OCI-LY1 (cell line): ENCODE results near the gene FSTL5.

ENCODE experiments used
- H2AFZ ChIP-seq: fragments of 200-600 bp; sonication (generic), shearing (Covaris generic); 2 replicates; pipeline ENCODE4 v1.6.0; 2014; ENCODE audit warnings: antibody characterized with exemption, mild to moderate bottlenecking, low read length
- H3F3A ChIP-seq: fragments of 200-600 bp; sonication (generic), shearing (Covaris generic); 2 replicates; pipeline ENCODE4 v1.6.0; 2014; ENCODE audit warnings: mild to moderate bottlenecking, antibody characterized with exemption, low read length, moderate library complexity; ENCODE audit not compliant: insufficient read depth
- H3K27ac ChIP-seq: fragments of 200-600 bp; sonication (generic); 2 replicates; pipeline ENCODE4 v1.5.1; 2014; ENCODE audit warnings: low read length, mixed run types, mild to moderate bottlenecking, low read depth; ENCODE audit not compliant: poor library complexity, severe bottlenecking
- H3K27me3 ChIP-seq: fragments of 200-600 bp; sonication (generic); 2 replicates; pipeline ENCODE4 v1.6.0; 2014; ENCODE audit warnings: antibody characterized with exemption, mild to moderate bottlenecking, low read length, moderate library complexity; ENCODE audit not compliant: insufficient read depth
- H3K36me3 ChIP-seq: fragments of 200-600 bp; sonication (generic); 2 replicates; pipeline ENCODE4 v1.6.1; 2014; ENCODE audit warnings: mild to moderate bottlenecking, antibody characterized with exemption, low read length, moderate library complexity, mixed read lengths; ENCODE audit not compliant: insufficient read depth
- H3K4me1 ChIP-seq: fragments of 200-600 bp; sonication (generic); 2 replicates; pipeline ENCODE4 v1.5.1; 2014; ENCODE audit warnings: mild to moderate bottlenecking, low read length, moderate library complexity; ENCODE audit not compliant: insufficient read depth, severe bottlenecking
- H3K4me2 ChIP-seq: fragments of 200-600 bp; sonication (generic), shearing (Covaris generic); 2 replicates; pipeline ENCODE4 v1.6.1; 2014; ENCODE audit warnings: low read length
- H3K4me3 ChIP-seq: fragments of 200-600 bp; sonication (generic); 2 replicates; pipeline ENCODE4 v1.5.1; 2014; ENCODE audit warnings: low read length, low read depth, mild to moderate bottlenecking, mixed read lengths; ENCODE audit not compliant: poor library complexity, severe bottlenecking
- H3K79me2 ChIP-seq: fragments of 200-600 bp; shearing (Covaris generic); 2 replicates; pipeline ENCODE4 v1.6.1; 2016; ENCODE audit warnings: mixed run types, low read length, mixed read lengths; ENCODE audit not compliant: insufficient read depth
- H3K9ac ChIP-seq: fragments of 200-600 bp; sonication (generic), shearing (Covaris generic); 2 replicates; pipeline ENCODE4 v1.6.1; 2014; ENCODE audit warnings: mild to moderate bottlenecking, low read length, mixed read lengths
- H3K9me2 ChIP-seq: fragments of 200-600 bp; sonication (generic), shearing (Covaris generic); 2 replicates; pipeline ENCODE4 v1.6.1; 2014; ENCODE audit warnings: low read depth, mild to moderate bottlenecking, low read length, mixed read lengths
- H3K9me3 ChIP-seq: fragments of 200-600 bp; shearing (Covaris generic); 2 replicates; pipeline ENCODE4 v1.6.1; 2014; ENCODE audit warnings: low read length, mixed read lengths
- H4K20me1 ChIP-seq: fragments of 200-600 bp; sonication (generic), shearing (Covaris generic); 2 replicates; pipeline ENCODE4 v1.6.0; 2016; ENCODE audit warnings: mild to moderate bottlenecking, low read length; ENCODE audit not compliant: insufficient read depth
- EZH2 ChIP-seq: fragments of 200-600 bp; sonication (generic), shearing (Covaris generic); IDR thresholded peaks from 2 replicates; pipeline ENCODE4 v1.8.0; 2017; ENCODE audit warnings: borderline replicate concordance, mixed run types, mild to moderate bottlenecking, antibody characterized with exemption, low read length, moderate library complexity, mixed read lengths
- TF ChIP-seq, protein P1 (sequence below): fragments of 200-600 bp; sonication (generic), shearing (Covaris generic); IDR thresholded peaks from 2 replicates; pipeline ENCODE4 v1.5.1; 2017; ENCODE audit warnings: mild to moderate bottlenecking, antibody characterized with exemption, low read length, moderate library complexity, mixed read lengths

FSTL5 gene

DNA sequence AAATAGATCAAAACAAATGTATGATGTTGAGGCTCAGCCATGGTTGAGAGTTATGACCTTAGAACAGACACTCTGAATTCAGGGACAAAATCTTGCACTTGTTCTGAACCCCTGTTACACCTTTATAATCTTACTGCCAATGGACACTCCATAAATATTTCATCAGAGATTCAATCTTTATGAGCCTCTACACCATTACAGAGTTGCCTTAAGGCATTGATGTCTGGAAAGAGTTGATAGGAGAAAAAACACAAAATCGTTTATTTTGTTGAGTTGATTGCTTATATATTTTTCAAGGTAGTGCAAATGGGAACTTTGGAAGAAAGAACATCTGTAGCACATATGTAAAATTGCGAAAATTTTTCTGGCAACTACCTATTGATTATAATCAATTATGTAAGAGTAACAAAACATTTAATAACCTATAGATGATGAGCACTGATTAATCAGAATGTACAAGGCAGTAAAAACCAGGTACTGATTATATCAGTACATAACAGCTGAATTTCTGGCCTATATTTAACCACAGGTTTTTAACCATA lies 568.5 kb downstream of the FSTL5 start:
- Histone ChIP-seq H4K20me1 (no peaks in the 10 kb centered on the region), H3K9me2 (no peaks in the 10 kb centered on the region), H3K4me2 (no peak overlapping the region), H3K9me3 (no peaks in the 10 kb centered on the region), H3K4me3 (no peak overlapping the region), H2AFZ (no peak overlapping the region), H3K9ac (no peak overlapping the region), H3K79me2 (no peaks in the 10 kb centered on the region), H3K4me1 (no peaks in the 10 kb centered on the region), H3F3A (no peaks in the 10 kb centered on the region), H3K27me3 (no peaks in the 10 kb centered on the region), H3K27ac (no peak overlapping the region), H3K36me3 (no peaks in the 10 kb centered on the region)
- no peak for TF ChIP-seq EZH2
- TF ChIP-seq, protein P1, sequence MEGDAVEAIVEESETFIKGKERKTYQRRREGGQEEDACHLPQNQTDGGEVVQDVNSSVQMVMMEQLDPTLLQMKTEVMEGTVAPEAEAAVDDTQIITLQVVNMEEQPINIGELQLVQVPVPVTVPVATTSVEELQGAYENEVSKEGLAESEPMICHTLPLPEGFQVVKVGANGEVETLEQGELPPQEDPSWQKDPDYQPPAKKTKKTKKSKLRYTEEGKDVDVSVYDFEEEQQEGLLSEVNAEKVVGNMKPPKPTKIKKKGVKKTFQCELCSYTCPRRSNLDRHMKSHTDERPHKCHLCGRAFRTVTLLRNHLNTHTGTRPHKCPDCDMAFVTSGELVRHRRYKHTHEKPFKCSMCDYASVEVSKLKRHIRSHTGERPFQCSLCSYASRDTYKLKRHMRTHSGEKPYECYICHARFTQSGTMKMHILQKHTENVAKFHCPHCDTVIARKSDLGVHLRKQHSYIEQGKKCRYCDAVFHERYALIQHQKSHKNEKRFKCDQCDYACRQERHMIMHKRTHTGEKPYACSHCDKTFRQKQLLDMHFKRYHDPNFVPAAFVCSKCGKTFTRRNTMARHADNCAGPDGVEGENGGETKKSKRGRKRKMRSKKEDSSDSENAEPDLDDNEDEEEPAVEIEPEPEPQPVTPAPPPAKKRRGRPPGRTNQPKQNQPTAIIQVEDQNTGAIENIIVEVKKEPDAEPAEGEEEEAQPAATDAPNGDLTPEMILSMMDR, result no peak

DNA sequence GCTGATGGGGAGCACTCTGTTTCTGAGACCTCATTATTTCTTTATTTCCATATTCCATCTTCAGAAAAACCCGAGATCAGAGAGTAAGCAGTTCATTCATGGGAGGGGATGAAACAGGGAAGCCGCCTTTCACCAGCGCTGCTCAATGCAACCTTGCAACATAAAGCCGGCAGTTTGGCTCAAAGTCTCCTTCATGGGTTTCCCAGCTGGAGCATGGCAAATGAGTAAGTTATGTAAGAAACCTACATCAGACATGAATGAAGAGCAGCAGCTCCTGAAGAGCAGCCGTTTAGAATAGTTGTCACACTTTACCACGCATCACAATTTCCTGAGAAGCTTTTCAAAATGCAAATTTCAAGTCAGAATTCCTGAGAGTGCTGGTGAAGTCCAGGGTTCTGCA lies 578.8 kb downstream of the FSTL5 start:
- H3K27ac ChIP-seq, result no peak overlapping the region
- no peak overlapping the region for H3K4me2 ChIP-seq
- no peaks in the 10 kb centered on the region for H3K4me1 ChIP-seq
- H3K27me3 ChIP-seq, result no peaks in the 10 kb centered on the region
- H3F3A ChIP-seq, result no peaks in the 10 kb centered on the region
- no peak overlapping the region for H3K9ac ChIP-seq
- no peaks in the 10 kb centered on the region for H3K9me2 ChIP-seq
- no peaks in the 10 kb centered on the region for H3K9me3 ChIP-seq
- no peak overlapping the region for H3K4me3 ChIP-seq
- no peak overlapping the region for H2AFZ ChIP-seq
- no peak for TF ChIP-seq EZH2
- TF ChIP-seq, protein P1, result no peak
- no peaks in the 10 kb centered on the region for H4K20me1 ChIP-seq
- H3K36me3 ChIP-seq, result no peaks in the 10 kb centered on the region
- no peaks in the 10 kb centered on the region for H3K79me2 ChIP-seq

DNA sequence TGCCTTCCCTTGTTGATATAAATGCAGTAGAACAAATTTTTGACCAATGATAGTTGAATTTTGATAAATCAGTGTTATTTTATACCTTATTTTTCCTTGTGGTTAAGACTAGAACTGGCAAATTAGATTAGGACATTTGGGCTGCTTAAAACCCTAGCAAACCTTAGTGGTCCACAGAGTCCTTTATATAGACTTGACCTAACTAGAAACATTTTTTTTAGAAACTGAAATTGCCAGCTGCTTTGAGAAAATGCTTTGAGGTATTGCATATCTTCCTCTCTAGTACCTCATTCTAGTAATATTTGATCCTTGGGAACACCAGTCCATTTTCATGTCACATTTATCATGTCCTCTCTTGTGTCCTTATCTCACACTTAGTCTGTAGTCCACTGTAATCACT lies 580.3 kb downstream of the FSTL5 start:
- Histone ChIP-seq H3F3A (no peaks in the 10 kb centered on the region), H3K4me3 (no peak overlapping the region), H3K36me3 (no peaks in the 10 kb centered on the region), H3K9me2 (no peaks in the 10 kb centered on the region), H3K79me2 (no peaks in the 10 kb centered on the region), H3K9ac (no peak overlapping the region), H3K27me3 (no peaks in the 10 kb centered on the region), H3K9me3 (no peaks in the 10 kb centered on the region), H3K4me2 (no peak overlapping the region), H3K27ac (no peak overlapping the region), H3K4me1 (no peaks in the 10 kb centered on the region), H2AFZ (no peak overlapping the region), H4K20me1 (no peaks in the 10 kb centered on the region)
- TF ChIP-seq EZH2, result no peak
